HCT116 (cell line): ENCODE measurements around the gene SHOC2. TPM values are rescaled to one million over a fixed set of nuclear protein-coding genes. Genes with fewer than 3 reads are reported as not detected.

Experiments used
- ATAC-seq: fragments of 200-7000 bp; cut with Tn5 transposase; 2 replicates; pipeline ENCODE4 v1.9.1; 2020; ENCODE audit warnings: mild to moderate bottlenecking, moderate library complexity
- BruUV-seq: library from RNA; stranded (reverse); fragments of 400-500 nt; replicated peaks from 2 replicates; lab custom pipeline; 2021; lab: Mats Ljungman, UMichigan
- CTCF ChIA-PET: fragments of 300-600 bp; sonication (Branson Sonifier 250); formaldehyde crosslinking; loops from one replicate; lab custom pipeline; 2021; ENCODE audit warnings: antibody characterized with exemption; lab: Charles Lee
- POLR2A ChIA-PET: fragments of 300-600, 350-600 bp; sonication (Branson Sonifier 250); formaldehyde crosslinking; loops from one replicate; lab custom pipeline; 2021; ENCODE audit warnings: antibody characterized with exemption; lab: Charles Lee
- RAD21 ChIA-PET, 2 experiments: fragments of 300-600 bp; sonication (Branson Sonifier 250); formaldehyde crosslinking; loops; one replicate each; lab custom pipeline; 2023; ENCODE audit warnings: low total read pairs in 2 of 2; ENCODE audit not compliant: uncharacterized antibody in 2 of 2, unreplicated experiment in 2 of 2, low non-redundant PET in 1 of 2; lab: Charles Lee
- DNase-seq: peaks from one replicate; pipeline ENCODE4 v3.0.0-alpha.2; 2010; ENCODE audit warnings: low read depth, low spot score
- H2AFZ ChIP-seq: fragments of 200-600 bp; shearing (Covaris generic), sonication (generic); 2 replicates; pipeline ENCODE4 v1.6.1; 2017; ENCODE audit warnings: low read depth, mixed run types, mixed read lengths, antibody characterized with exemption, low read length; ENCODE audit not compliant: poor library complexity, severe bottlenecking
- H3K27ac ChIP-seq: 2 replicates; pipeline ENCODE4 v1.5.1; 2012; ENCODE audit warnings: low read depth, low read length
- H3K27me3 ChIP-seq: fragments of 200-600 bp; sonication (generic); 2 replicates; pipeline ENCODE4 v1.6.1; 2016; ENCODE audit warnings: mixed run types, low read length, mixed read lengths; ENCODE audit not compliant: insufficient read depth
- H3K36me3 ChIP-seq, 2 experiments: fragments of 200-500 bp in 1 of 2; fragments of 200-600 bp in 1 of 2; sonication (Bioruptor generic) in 1 of 2; sonication (generic) in 1 of 2; 2 replicates each; pipeline versions ENCODE4 v1.5.1 to v1.6.1; 2014 to 2016; ENCODE audit warnings: low read length in 2 of 2, inconsistent platforms in 1 of 2, mixed read lengths in 1 of 2, mixed run types in 1 of 2; ENCODE audit not compliant: insufficient read depth in 2 of 2, control insufficient read depth in 1 of 2
- H3K4me1 ChIP-seq, 2 experiments: fragments of 200-600 bp in 1 of 2; sonication (generic) in 1 of 2; 2 replicates each; pipeline versions ENCODE4 v1.5.1 to v1.6.1; 2012 to 2017; ENCODE audit warnings: low read length in 2 of 2, inconsistent platforms in 1 of 2, mild to moderate bottlenecking in 1 of 2, mixed read lengths in 1 of 2, mixed run types in 1 of 2, moderate library complexity in 1 of 2; ENCODE audit not compliant: insufficient read depth in 2 of 2, control insufficient read depth in 1 of 2
- H3K4me2 ChIP-seq: fragments of 200-600 bp; sonication (generic); 2 replicates; pipeline ENCODE4 v1.6.1; 2017; ENCODE audit warnings: mixed run types, low read length, mixed read lengths
- H3K4me3 ChIP-seq, 2 experiments: fragments of 200-600 bp in 1 of 2; sonication (generic) in 1 of 2; replicated peaks in 1 of 2; 2 replicates each; pipeline ENCODE4 v1.5.1; 2011 to 2016; ENCODE audit warnings: low read length in 2 of 2, control low read depth in 1 of 2, low read depth in 1 of 2, mild to moderate bottlenecking in 1 of 2, mixed read lengths in 1 of 2, mixed run types in 1 of 2
- H3K79me2 ChIP-seq: fragments of 200-600 bp; sonication (generic); 2 replicates; pipeline ENCODE4 v1.6.1; 2017; ENCODE audit warnings: mild to moderate bottlenecking, mixed run types, low read length, moderate library complexity, mixed read lengths; ENCODE audit not compliant: insufficient read depth
- H3K9ac ChIP-seq: fragments of 200-600 bp; sonication (generic); 2 replicates; pipeline ENCODE4 v1.6.1; 2016; ENCODE audit warnings: low read length, mixed read lengths
- H3K9me2 ChIP-seq: fragments of 200-600 bp; sonication (generic), shearing (Covaris generic); 2 replicates; pipeline ENCODE4 v1.6.1; 2017; ENCODE audit warnings: mixed run types, mild to moderate bottlenecking, moderate library complexity; ENCODE audit not compliant: insufficient read depth
- H3K9me3 ChIP-seq, 2 experiments: fragments of 200-500 bp in 1 of 2; fragments of 200-600 bp in 1 of 2; sonication (Bioruptor generic) in 1 of 2; sonication (generic) in 1 of 2; 2 replicates each; pipeline ENCODE4 v1.6.1; 2014 to 2017; ENCODE audit warnings: low read length in 2 of 2, mixed read lengths in 2 of 2, inconsistent platforms in 1 of 2, low read depth in 1 of 2, mild to moderate bottlenecking in 1 of 2, mixed run types in 1 of 2, moderate library complexity in 1 of 2; ENCODE audit not compliant: control insufficient read depth in 1 of 2, insufficient read depth in 1 of 2
- H4K20me1 ChIP-seq: fragments of 200-600 bp; sonication (generic), shearing (Covaris generic); 2 replicates; pipeline ENCODE4 v1.6.1; 2017; ENCODE audit warnings: mixed run types, mild to moderate bottlenecking, moderate library complexity; ENCODE audit not compliant: insufficient read depth
- ELF1 ChIP-seq: IDR thresholded peaks from 2 replicates; pipeline ENCODE4 v1.6.1; 2012; ENCODE audit warnings: low read depth, borderline replicate concordance
- EZH2 ChIP-seq: fragments of 200-600 bp; sonication (generic); IDR thresholded peaks from 2 replicates; pipeline ENCODE4 v1.6.1; 2017; ENCODE audit warnings: antibody characterized with exemption, mixed run types
- JUND ChIP-seq: IDR thresholded peaks from 2 replicates; pipeline ENCODE4 v1.6.1; 2012
- POLR2A ChIP-seq: IDR thresholded peaks from 2 replicates; pipeline ENCODE4 v1.7.0; 2011; ENCODE audit warnings: borderline replicate concordance; ENCODE audit not compliant: insufficient read depth, insufficient read length; ENCODE audit errors: extremely low read depth
- SP1 ChIP-seq: IDR thresholded peaks from 2 replicates; pipeline ENCODE4 v1.6.1; 2012; ENCODE audit warnings: low read depth
- intact Hi-C: fragments of 100-400 bp; cut with micrococcal nuclease; formaldehyde crosslinking; loops from 2 replicates; pipeline ENCODE4 v1.10.0; 2022
- microRNA counts: library from miRNA; unstranded; fragments of <30 nt; microRNA quantifications from one replicate; lab custom pipeline; 2015
- microRNA-seq: library from miRNA; unstranded; fragments of <30 nt; microRNA quantifications from one replicate; pipeline ENCODE4, GENCODE V29; 2016; ENCODE audit warnings: borderline number of aligned reads
- total RNA-seq: library from RNA; stranded (reverse); gene quantifications from one replicate; pipeline ENCODE4 v1.2.1, GENCODE V29; 2021; ENCODE audit not compliant: unreplicated experiment

The SHOC2 gene
- total RNA-seq, 1 experiment from 2014 or later: 39.5 TPM

DNA sequence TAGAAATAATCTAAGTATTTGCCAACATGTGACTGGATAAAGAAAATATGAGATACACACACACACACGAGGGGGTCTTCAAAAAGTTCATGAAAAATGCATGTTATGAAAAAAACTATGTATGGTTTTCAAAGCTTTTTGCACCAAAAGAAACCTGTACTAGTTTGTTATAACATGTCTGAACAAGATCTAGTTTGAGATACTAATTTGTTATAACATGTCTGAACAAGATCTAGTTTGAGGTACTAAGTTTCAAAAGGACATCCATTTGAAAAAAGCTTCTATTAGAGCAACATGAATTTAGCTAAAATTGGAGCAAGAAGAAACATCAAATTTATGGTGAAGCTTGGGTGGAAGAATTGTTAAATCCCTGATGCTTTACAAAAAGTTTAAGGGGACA is 137.6 kb downstream of the SHOC2 start:
- Histone ChIP-seq H2AFZ (no peak overlapping the region), H3K9me3 (no peaks in the 10 kb centered on the region), H3K4me1 (no peaks in the 10 kb centered on the region), H3K36me3 (no peaks in the 10 kb centered on the region), H3K9me2 (no peaks in the 10 kb centered on the region), H3K79me2 (no peaks in the 10 kb centered on the region), H3K27ac (no peak overlapping the region), H3K9ac (no peak overlapping the region), H3K4me2 (no peak overlapping the region), H3K27me3 (no peaks in the 10 kb centered on the region; the same call in 1 of the 2 replicates), H4K20me1 (no peaks in the 10 kb centered on the region), H3K4me3 (no peak overlapping the region)
- no peak for TF ChIP-seq SP1
- no peak for TF ChIP-seq ELF1
- no peak for TF ChIP-seq JUND
- no peak for TF ChIP-seq POLR2A
- no peak for TF ChIP-seq EZH2
- intact Hi-C loops: no loop called here
- no peak for DNase-seq
- RAD21 ChIA-PET: no interaction called here
- no TSS peak for BruUV-seq
- ATAC-seq: no peak
- POLR2A ChIA-PET: no interaction called here
- CTCF ChIA-PET: no interaction called here

MicroRNAs encoded within 50 kb of the gene (microRNA counts, 767-probe panel; counts per million panel counts)
- microRNA hsa-miR-548e (lab: Ali Mortazavi, UCI): not detected

Small RNA genes lying within 50 kb of the gene (microRNA-seq; reads per million reads assigned to microRNA genes)
- gene MIR548E: 2.0 reads per million

Other genes with a start within 250 kb of the SHOC2 start
- 63.0 TPM for gene PDCD4, start 47.7 kb upstream of the SHOC2 start, total RNA-seq
- gene BBIP1, start 424 bp upstream of the SHOC2 start, total RNA-seq: 38.9 TPM
- gene ADRA2A, start 157.4 kb downstream of the SHOC2 start, total RNA-seq: 0.15 TPM